GM23338 (cell line): ENCODE measurements around the gene JTB. TPM values are rescaled to one million over a fixed set of nuclear protein-coding genes. Genes with fewer than 3 reads are reported as not detected.

Source experiments
- ATAC-seq: fragments of 200-7000 bp; cut with Tn5 transposase; 3 replicates; pipeline ENCODE4 v1.9.1; 2020
- DNase-seq: peaks from one replicate; pipeline ENCODE4 v3.0.0-alpha.2; 2015; ENCODE audit warnings: low spot score
- H2AFZ ChIP-seq: fragments of 200-600 bp; sonication (generic); 2 replicates; pipeline ENCODE4 v1.8.0; 2016; ENCODE audit warnings: antibody characterized with exemption, mild to moderate bottlenecking, moderate library complexity
- H3F3A ChIP-seq: fragments of 200-600 bp; sonication (generic); replicated peaks from 2 replicates; pipeline ENCODE4 v1.8.0; 2017; ENCODE audit warnings: antibody characterized with exemption, mixed run types, low read depth
- H3K27ac ChIP-seq: fragments of 200-600 bp; sonication (generic); 2 replicates; pipeline ENCODE4 v1.6.1; 2016; ENCODE audit warnings: low read depth
- H3K27me3 ChIP-seq: fragments of 200-600 bp; sonication (generic); 2 replicates; pipeline ENCODE4 v1.8.0; 2016; ENCODE audit warnings: mild to moderate bottlenecking, mixed run types, moderate library complexity; ENCODE audit not compliant: insufficient read depth
- H3K36me3 ChIP-seq: fragments of 200-600 bp; sonication (generic); 2 replicates; pipeline ENCODE4 v1.8.0; 2016; ENCODE audit warnings: mild to moderate bottlenecking; ENCODE audit not compliant: insufficient read depth
- H3K4me1 ChIP-seq: fragments of 200-600 bp; sonication (generic); 2 replicates; pipeline ENCODE4 v1.8.0; 2016; ENCODE audit warnings: mild to moderate bottlenecking, moderate library complexity; ENCODE audit not compliant: insufficient read depth
- H3K4me2 ChIP-seq: fragments of 200-600 bp; sonication (generic); 2 replicates; pipeline ENCODE4 v1.7.1; 2017; ENCODE audit warnings: mixed run types
- H3K4me3 ChIP-seq: fragments of 200-600 bp; sonication (generic); 2 replicates; pipeline ENCODE4 v1.6.1; 2016; ENCODE audit warnings: mixed run types
- H3K79me2 ChIP-seq: fragments of 200-600 bp; sonication (generic); replicated peaks from 2 replicates; pipeline ENCODE4 v1.8.0; 2017; ENCODE audit warnings: mild to moderate bottlenecking; ENCODE audit not compliant: insufficient read depth
- H3K9me2 ChIP-seq: fragments of 200-600 bp; sonication (generic); 2 replicates; pipeline ENCODE4 v1.8.0; 2017; ENCODE audit not compliant: insufficient read depth
- H4K20me1 ChIP-seq: fragments of 200-600 bp; sonication (generic); replicated peaks from 2 replicates; pipeline ENCODE4 v1.8.0; 2017; ENCODE audit warnings: mild to moderate bottlenecking; ENCODE audit not compliant: insufficient read depth
- H3K27ac Mint-ChIP-seq: 2 replicates; pipeline ENCODE4 v1.8.0; 2020; ENCODE audit warnings: inconsistent platforms, mild to moderate bottlenecking, moderate library complexity, mixed read lengths
- H3K27me3 Mint-ChIP-seq: 3 replicates; pipeline ENCODE4 v1.8.0; 2022; ENCODE audit warnings: low read depth, mild to moderate bottlenecking, moderate library complexity, mixed read lengths, inconsistent platforms; ENCODE audit not compliant: insufficient read depth, poor library complexity
- H3K36me3 Mint-ChIP-seq: 3 replicates; pipeline ENCODE4 v1.8.0; 2021; ENCODE audit warnings: low read depth, mild to moderate bottlenecking, inconsistent platforms, moderate library complexity, mixed read lengths
- H3K4me1 Mint-ChIP-seq: 3 replicates; pipeline ENCODE4 v1.8.0; 2020; ENCODE audit warnings: mild to moderate bottlenecking, inconsistent platforms, mixed read lengths
- H3K4me3 Mint-ChIP-seq: 3 replicates; pipeline ENCODE4 v1.8.0; 2021; ENCODE audit warnings: moderate library complexity, mild to moderate bottlenecking, inconsistent platforms, mixed read lengths
- H3K9me3 Mint-ChIP-seq: 3 replicates; pipeline ENCODE4 v1.8.0; 2020; ENCODE audit warnings: moderate library complexity, mild to moderate bottlenecking, inconsistent platforms, mixed read lengths
- ETS1 ChIP-seq: IDR thresholded peaks from 2 replicates; pipeline ENCODE4 v1.6.1; 2016; ENCODE audit warnings: antibody characterized with exemption
- REST ChIP-seq: IDR thresholded peaks from one replicate; pipeline ENCODE4 v1.6.1; 2018; ENCODE audit warnings: antibody characterized with exemption; ENCODE audit not compliant: unreplicated experiment
- STAT1 ChIP-seq: IDR thresholded peaks from one replicate; pipeline ENCODE4 v1.6.1; 2016; ENCODE audit warnings: antibody characterized with exemption; ENCODE audit not compliant: unreplicated experiment
- ZNF462 ChIP-seq: fragments of 250-450 bp; sonication (Bioruptor Pico); IDR thresholded peaks from 2 replicates; pipeline ENCODE4 v1.5.0; 2020; ENCODE audit warnings: mild to moderate bottlenecking, moderate library complexity
- polyA plus RNA-seq: library from polyadenylated mRNA; unstranded; fragments of >200 nt; fragmentation: Nextera tagmentation; extraction: Ambion mirVana; gene quantifications from 2 replicates; pipeline ENCODE4 v1.2.1, GENCODE V29; 2016
- total RNA-seq: library from RNA; depleted of rRNA; stranded (reverse); fragments of >200 nt; shearing (Covaris generic); gene quantifications from 2 replicates; pipeline ENCODE4 v1.2.3, GENCODE V29; 2014

Gene JTB
- total and polyA plus RNA-seq, 2 experiments from 2014 or later: 140 to 208 TPM

GRCh38 chr1:153932156-153933131 lies 45.0 kb downstream of the JTB start:
- Histone ChIP-seq H3K4me1 (peaks cover 4% of the 10 kb centered on the region; the same call in 1 of the 2 replicates), H3K27ac (no peak overlapping the region), H3K9me2 (no peaks in the 10 kb centered on the region), H4K20me1 (no peaks in the 10 kb centered on the region; the same call in 1 of the 2 replicates), H3K79me2 (no peaks in the 10 kb centered on the region), H3K27me3 (no peaks in the 10 kb centered on the region), H3K4me3 (no peak overlapping the region), H3K36me3 (peaks cover 14% of the 10 kb centered on the region), H3F3A (0 out of 2 replicates have a peak, but pooled peaks cover 6% of the 10 kb centered on the region), H3K4me2 (no peak overlapping the region), H2AFZ (no peak overlapping the region)
- Mint-ChIP-seq H3K36me3 (peaks cover 63% of the 10 kb centered on the region), H3K4me1 (no peaks in the 10 kb centered on the region), H3K9me3 (no peaks in the 10 kb centered on the region), H3K4me3 (no peak overlapping the region), H3K27me3 (peaks cover 6% of the 10 kb centered on the region), H3K27ac (no peak overlapping the region)
- no peak for TF ChIP-seq STAT1
- TF ChIP-seq REST: no peak
- no peak for TF ChIP-seq ZNF462 (CRISPR knock-in tag)
- TF ChIP-seq ETS1: no peak
- ATAC-seq (no peak), DNase-seq (no peak)
